Astrocyte (in vitro differentiated cells and primary cell): ENCODE data around the gene POU2AF1.

Experiments
- EZH2 ChIP-seq: IDR thresholded peaks from 2 replicates; pipeline ENCODE4 v1.6.1; 2012; ENCODE audit warnings: mild to moderate bottlenecking, low read length, inconsistent platforms; ENCODE audit not compliant: insufficient read depth
- TF ChIP-seq, protein P1 (sequence below): IDR thresholded peaks from 2 replicates; pipeline ENCODE4 v1.5.1; 2011; ENCODE audit warnings: low read depth, mild to moderate bottlenecking, inconsistent platforms, low read length, moderate library complexity; ENCODE audit not compliant: insufficient read depth

DNA sequence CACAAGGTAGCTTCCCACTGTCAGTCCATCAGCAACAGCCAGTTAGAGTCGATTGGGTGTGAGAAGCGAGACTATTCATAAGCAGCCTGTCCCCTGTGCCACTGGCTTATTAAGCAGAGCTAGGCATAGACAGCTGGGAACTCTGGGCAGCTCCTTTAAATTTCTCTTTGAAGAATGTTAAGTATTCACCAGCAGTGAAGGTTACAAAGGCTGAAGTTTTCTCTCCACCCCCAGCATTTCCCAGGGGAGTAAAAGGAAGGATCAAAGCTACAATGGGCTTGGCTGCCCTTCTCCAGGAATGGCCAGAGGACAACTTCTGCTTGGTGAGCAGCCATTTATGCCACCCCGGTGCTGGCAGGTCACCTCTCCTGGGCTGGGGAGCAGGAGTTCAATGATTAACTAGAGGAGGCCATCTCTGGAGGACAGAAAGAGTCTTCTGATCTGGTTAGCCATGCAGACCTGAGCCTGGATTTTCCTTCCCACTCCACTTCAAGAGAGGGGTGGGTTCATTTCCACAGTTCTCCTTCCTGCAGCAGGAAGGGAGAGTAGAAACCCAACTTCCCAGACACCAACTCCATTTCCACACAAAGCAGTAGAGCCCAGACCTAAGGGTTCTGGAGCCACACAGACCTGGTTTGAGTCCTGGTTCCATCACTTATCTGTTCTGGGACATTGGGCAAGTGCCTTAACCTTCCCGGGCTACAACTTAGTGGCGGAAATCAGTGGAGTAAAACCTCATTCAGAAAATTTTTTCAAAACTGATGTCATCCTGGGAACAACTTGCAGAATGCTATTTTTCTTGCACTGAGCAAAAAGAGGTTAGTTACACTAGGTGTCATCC lies 58.1 kb downstream of the POU2AF1 start:
- TF ChIP-seq, protein P1, sequence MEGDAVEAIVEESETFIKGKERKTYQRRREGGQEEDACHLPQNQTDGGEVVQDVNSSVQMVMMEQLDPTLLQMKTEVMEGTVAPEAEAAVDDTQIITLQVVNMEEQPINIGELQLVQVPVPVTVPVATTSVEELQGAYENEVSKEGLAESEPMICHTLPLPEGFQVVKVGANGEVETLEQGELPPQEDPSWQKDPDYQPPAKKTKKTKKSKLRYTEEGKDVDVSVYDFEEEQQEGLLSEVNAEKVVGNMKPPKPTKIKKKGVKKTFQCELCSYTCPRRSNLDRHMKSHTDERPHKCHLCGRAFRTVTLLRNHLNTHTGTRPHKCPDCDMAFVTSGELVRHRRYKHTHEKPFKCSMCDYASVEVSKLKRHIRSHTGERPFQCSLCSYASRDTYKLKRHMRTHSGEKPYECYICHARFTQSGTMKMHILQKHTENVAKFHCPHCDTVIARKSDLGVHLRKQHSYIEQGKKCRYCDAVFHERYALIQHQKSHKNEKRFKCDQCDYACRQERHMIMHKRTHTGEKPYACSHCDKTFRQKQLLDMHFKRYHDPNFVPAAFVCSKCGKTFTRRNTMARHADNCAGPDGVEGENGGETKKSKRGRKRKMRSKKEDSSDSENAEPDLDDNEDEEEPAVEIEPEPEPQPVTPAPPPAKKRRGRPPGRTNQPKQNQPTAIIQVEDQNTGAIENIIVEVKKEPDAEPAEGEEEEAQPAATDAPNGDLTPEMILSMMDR = no peak
- no peak for TF ChIP-seq EZH2
